ENCODE measurements around the gene CHCHD1.
A peak's percentile ranks its signal among the peaks of the same experiment; 100 is the strongest.
"Not testable (repeated sequence)": the region's sequence is repeated elsewhere in the genome, so short reads cannot be mapped to it uniquely, and the experiment has no call there.

The CHCHD1 gene

DNA sequence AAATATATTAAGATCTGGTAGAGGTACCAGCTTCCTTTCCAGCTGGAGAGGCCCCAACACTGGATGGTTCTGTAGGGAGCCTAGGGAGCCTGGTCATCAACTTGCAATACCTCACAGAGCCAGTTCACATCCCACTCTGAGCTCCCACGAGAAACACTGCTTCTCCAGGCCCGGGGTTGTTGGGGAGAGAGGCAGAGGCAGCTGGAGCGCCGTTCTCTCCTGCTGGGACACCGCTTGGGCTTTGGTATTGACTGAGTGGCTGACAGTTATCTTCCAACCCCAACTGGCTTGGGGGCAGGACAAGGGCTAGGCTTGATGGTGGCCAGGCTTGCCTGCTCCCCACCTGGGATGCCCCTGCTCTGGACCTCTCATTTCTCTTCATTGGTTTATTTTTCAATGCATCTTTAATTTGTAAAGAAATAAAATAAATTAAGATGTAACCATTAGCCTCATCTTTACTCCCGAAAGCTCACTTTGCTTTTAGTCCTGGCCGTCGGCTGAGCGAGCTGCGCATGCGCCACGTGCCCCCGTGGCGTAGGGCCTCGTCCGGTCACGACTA lies 10.0 kb upstream of the CHCHD1 start:
- DNase-seq: peak; percentile 71

DNA sequence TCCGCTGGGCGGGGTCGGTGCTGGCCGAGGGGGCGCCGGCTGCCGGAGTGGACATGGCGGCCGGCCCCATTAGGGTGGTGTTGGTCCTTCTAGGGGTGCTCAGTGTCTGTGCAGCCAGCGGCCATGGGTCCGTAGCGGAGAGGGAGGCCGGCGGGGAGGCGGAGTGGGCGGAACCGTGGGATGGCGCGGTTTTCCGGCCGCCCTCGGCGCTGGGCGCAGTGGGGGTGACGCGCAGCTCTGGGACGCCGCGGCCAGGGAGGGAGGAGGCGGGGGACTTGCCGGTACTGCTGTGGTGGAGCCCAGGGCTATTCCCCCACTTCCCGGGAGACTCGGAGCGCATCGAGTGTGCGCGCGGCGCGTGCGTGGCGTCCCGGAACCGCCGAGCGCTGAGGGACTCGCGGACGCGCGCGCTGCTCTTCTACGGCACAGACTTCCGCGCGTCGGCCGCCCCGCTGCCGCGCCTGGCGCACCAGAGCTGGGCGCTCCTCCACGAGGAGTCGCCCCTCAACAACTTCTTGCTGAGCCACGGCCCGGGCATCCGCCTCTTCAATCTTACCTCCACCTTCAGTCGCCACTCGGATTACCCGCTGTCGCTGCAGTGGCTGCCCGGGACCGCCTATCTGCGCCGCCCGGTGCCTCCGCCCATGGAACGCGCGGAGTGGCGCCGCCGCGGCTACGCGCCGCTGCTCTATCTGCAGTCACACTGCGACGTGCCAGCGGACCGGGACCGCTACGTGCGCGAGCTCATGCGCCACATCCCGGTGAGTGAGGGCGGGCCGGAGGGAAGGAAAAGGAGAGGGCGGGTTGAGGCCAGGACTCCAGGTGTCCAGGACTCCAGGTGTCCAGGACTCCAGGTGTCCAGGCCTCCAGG lies 9.3 kb upstream of the CHCHD1 start:
- DNase-seq: peak; percentile 70

DNA sequence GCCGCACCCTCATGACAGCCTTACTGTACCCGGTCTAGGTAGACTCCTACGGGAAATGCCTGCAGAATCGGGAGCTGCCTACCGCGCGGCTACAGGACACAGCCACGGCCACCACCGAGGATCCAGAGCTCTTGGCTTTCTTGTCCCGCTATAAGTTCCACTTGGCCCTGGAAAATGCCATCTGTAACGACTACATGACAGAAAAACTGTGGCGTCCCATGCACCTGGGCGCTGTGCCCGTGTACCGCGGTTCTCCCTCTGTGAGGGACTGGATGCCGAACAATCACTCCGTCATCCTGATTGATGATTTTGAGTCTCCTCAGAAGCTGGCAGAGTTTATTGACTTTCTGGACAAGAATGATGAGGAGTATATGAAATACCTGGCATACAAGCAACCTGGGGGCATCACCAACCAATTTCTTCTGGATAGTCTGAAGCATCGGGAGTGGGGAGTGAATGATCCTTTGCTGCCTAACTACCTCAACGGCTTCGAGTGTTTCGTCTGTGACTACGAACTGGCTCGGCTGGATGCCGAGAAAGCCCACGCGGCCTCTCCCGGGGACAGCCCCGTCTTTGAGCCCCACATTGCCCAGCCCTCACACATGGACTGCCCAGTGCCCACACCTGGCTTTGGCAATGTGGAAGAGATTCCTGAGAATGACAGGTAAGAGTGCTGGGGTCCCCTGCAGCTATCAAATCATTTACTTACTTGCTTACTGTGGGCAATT lies 8.5 kb upstream of the CHCHD1 start:
- DNase-seq: peak; percentile 44

DNA sequence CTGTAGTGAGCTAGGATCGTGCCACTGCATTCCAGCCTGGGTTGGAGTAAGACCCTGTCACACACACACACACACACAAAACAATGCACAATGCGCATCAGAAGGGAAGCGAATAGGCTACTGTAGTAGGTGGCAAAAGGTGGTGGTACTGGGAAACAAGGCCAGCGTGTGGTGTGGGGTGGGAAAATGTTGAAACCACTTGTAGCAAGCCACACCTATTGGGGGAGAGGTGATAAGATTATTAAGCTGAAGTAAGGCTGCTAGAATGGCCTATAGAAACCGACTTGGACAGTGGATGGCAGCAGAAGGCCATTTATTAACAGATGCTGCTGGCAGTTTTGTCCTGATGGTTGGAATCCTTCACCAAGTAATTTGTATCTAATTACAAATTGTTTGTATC lies 7.2 kb upstream of the CHCHD1 start:
- DNase-seq: peak; percentile 31

DNA sequence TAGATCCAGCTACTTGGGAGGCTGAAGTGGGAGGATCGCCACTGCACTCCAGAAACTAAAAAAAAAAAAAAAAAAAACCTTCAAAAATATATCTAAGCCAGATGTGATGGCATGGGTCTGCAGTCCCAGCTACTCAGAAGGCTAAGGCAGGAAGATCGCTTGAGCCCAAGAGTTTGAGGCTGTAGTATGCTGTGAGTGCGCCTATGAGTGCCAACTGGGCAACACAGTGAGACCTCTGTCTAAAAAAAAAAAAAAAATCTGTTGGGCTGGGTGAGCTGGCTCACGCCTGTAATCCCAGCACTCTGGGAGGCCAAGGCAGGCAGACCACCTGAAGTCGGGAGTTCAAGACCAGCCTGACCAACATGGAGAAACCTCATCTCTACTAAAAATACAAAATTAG lies 2.8 kb upstream of the CHCHD1 start:
- DNase-seq: no peak

DNA sequence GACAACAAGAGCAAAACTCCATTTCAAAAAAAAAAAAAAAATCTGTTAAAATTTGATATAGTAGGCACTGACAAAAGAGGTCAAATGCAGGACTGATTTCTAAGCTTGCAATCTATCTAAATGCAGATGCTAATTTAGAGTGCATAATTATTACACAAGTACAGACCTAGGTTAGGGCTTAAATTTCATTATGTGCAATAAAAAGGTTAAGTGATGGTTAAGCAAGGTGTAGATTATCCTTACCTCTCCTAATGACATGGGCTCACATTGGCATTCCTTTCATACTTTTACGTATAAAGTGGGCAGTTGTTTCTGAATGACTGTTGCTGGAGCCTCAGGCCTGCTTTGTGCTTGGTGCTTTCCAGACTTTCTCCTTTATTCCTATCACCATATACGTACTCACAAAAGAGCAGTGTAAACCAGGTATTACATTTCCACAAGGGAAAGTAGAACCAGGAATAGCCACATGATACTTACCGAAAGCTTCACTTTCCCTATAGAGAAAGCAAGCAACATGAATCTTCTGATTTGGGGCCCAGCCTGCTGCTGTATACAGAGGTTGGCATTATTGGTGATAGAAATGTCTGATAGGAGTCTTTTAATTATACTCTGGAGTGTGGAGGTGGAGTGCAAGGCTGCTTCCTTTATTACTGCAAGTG lies 2.2 kb upstream of the CHCHD1 start:
- no peak for DNase-seq

DNA sequence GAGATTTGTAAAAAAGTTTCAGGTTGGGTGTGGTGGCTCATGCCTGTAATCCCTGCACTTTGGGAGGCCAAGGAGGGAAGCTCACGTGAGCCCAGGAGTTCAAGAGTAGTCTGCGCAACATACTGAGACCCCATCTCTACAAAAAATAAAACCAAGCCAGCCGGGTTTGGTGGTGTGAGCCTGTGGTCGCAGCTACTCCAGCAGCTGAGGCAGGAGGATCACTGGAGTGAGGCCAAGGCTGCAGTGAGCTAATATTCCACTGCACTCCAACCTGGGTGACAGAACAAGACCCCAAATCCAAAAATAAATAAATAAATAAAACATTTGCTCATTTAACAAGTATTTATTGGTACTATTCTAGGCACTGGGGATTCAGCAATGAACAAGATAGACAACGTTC lies 1.5 kb upstream of the CHCHD1 start:
- DNase-seq: no peak

DNA sequence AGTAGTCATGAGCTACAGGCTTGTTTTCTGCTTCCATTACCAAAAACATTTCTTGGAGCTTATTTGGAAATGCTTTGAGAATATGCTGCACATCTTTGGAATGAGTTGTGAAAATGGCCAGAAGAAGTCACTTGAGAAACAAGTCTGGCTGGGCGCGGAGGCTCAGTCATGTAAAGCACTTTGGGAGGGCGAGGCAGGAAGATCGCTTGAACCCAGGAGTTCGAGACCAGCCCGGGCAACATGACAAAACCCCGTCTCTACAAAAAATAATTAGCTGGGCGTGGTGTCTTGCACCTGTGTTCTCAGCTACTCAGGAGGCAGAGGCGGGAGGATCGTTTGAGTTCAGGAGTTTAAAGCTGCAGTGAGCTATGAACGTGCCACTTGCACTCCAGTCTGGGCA lies 882 bp upstream of the CHCHD1 start:
- peak; percentile 43 for DNase-seq

DNA sequence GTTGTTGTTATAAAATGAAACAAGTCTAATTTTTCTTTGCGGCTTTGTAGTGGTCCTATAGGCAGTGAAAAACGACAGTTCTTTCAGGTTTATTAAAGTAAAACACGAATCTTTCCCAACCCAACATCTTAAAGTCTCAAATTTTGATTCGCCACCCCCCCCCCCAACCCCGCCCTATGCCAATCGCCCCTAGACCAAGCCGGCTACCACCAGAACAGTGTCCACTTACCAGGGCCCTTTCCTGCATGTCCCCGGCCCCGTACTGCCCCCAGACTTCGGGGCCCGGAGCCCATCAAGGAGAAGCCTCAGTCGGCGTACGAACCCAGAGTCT lies 335 bp upstream of the CHCHD1 start:
- DNase-seq: no peak

DNA sequence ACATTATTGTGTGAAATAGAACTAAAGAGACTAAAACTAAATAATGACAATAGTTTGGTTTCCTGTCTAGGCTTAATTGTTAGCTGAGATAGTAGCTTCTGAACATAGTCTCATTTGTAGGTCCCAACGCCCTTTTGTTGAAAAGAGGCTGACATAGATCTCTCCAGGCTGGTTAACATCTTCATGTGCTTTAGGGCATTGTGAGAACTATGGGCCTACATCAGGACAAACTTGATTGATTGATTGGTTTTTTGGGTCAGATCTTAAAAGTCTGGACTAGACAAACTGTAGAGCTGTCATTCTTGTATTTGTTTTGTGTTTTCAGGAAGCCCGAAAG lies 869 bp downstream of the CHCHD1 start:
- DNase-seq: no peak

DNA sequence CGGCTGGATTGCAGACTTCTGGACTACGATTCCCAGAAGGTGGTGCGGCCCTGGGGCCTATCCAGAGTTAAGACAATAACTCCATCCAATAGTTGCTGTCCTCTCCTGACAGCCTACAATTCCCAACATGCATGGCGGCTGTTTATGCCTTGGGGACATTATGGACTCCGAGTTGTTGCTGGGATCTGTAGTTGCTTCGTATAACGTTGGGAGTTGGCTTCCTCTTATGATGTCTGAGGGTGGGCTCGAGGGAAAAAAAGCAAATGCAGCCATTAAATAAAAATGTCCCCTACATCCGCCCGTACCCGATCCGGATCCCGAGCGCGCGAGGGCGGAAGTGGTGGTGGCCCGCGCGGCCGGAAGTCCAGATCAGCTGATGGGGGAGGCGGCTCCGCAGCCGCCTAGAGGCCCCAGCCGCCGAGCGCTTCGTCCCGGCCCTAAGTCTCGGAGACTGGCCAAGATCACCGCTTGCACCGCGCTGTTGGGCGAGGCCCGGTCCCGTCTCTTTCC lies 3.4 kb downstream of the CHCHD1 start, which contains the start of gene ZSWIM8:
TSS of gene ZSWIM8 (plus strand) at position 396 of the 510 bp plus-strand sequence. CDS start 273 bp downstream, outside the sequence.
- DNase-seq: peak; percentile 86

DNA sequence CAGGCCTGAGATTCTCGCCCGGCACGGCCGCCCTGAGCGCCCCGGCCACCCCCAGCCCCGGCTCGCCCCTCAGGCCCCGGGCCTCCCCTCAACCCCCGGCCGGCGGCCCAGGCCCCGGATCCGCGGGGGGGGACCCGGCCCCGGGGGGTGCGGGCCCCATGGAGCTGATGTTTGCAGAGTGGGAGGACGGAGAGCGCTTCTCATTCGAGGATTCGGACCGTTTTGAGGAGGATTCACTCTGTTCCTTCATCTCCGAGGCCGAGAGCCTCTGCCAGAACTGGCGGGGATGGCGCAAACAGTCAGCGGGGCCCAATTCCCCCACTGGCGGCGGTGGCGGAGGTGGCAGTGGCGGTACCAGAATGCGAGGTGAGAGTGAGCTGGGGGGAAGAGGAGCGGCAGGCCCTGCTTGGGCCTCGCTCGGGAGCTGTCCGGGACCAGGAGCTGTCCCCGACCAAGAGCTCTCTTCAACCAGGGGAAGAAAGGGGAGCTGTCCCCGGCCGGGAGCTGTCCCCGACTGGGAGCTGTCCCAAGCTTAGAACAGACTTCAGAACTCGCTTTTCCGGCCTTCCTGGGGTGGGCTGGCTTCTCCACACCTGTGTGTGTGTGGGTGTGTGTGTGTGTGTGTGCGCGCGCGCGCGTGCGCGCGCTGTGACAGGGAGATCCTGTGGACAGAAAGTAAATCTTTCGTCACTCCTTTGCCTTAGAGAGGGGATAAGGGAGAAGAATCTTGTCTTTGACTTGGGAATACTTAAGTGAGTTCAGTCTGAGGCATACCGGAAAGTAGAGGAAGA lies 4.1 kb downstream of the CHCHD1 start:
- no peak for DNase-seq

DNA sequence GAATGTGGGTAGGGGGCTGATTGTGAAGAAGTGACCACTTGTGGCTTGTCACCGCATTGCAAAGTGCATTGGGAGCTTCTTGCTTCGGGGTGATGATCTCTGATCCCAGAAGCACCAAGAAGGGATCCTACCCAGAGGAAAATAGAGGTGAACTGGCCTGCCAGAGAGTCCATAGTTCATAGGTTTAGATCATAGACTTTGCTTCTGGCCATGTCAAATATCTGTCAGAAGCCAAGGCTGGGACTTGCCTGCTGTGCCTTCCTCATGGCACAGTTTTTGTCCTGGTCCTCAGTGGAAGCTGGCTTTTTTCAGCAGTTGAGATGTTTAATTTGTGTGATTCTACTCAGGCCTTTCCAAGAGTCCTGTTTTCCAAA lies 4.7 kb downstream of the CHCHD1 start:
- DNase-seq: no peak

DNA sequence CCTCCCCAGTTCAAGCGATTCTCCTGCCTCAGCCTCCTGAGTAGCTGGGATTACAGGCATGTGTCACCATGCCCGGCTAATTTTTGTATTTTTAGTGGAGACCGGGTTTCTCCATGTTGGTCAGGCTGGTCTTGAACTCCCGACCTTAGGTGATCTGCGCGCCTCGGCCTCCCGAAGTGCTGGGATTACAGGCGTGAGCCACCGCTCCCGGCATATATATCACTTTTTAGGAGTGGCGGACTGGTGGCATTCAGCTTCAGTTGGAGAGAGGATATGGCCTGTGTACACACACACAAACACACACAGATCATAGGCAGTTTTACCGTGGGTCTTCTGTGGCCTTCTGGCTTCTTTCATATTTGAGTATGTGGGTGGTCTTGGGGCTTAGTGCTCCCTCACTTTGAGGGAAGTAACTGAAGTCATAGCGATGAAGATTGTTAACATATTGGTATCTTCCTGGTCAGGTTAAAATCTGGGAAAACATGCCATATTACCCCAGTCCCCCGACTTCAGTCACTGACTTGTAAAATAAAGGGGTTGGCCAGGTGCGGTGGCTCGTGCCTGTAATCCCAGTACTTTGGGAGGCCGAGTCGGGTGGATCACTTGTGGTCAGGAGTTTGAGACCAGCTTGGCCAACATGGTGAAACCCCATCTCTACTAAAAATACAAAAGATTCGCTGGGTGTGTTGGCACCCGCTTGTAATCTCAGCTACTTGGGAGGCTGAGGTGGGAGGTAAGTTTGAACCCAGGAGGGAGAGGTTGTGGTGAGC lies 5.4 kb downstream of the CHCHD1 start:
- DNase-seq: not testable (repeated sequence)

DNA sequence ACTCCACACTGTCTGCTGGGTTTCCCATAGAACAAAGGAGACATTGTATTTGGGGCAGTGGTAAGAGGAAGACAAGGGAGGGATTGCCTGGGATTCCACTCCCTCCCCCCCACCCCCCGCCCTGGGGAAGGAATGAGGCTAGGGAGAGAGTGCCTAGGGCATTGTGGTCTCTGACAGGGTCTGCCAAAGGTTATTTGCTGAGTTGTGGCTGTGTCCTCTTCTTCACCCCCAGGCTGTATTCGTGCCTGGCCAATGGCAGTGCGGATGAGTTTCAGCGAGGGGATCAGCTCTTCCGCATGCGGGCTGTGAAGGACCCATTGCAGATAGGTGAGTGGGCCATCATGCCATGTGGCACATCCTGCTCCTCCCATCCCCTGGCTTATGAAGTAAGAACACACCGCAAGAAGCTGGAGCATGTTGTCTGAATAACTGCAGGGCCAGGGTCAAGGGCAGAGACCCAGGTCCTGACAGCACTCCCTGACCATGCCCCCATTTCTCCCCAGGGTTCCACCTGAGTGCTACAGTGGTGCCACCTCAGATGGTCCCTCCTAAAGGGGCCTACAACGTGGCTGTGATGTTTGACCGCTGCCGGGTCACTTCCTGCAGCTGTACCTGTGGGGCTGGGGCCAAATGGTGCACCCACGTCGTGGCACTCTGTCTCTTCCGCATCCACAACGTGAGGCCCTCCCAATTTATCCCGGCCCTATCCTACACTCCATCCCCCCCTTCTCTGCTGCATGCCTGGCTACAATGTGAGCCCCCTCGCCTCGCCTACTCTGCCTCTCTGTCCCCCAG lies 7.2 kb downstream of the CHCHD1 start:
- no peak for DNase-seq

DNA sequence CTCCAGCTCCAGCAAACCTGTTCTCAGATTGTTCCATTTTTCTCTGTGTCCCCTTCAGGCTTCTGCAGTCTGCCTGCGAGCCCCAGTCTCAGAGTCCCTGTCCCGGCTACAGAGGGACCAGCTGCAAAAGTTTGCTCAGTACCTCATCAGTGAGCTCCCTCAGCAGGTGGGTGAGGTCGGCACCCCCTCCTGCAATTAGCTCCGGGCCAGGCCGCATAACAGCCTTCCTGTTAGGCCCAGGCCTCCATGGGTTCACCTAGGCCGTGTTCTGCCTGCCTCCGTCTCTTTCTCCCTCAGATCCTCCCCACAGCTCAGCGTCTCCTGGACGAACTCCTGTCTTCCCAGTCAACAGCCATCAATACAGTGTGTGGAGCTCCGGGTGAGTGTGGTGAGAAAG lies 7.8 kb downstream of the CHCHD1 start:
- DNase-seq: no peak

DNA sequence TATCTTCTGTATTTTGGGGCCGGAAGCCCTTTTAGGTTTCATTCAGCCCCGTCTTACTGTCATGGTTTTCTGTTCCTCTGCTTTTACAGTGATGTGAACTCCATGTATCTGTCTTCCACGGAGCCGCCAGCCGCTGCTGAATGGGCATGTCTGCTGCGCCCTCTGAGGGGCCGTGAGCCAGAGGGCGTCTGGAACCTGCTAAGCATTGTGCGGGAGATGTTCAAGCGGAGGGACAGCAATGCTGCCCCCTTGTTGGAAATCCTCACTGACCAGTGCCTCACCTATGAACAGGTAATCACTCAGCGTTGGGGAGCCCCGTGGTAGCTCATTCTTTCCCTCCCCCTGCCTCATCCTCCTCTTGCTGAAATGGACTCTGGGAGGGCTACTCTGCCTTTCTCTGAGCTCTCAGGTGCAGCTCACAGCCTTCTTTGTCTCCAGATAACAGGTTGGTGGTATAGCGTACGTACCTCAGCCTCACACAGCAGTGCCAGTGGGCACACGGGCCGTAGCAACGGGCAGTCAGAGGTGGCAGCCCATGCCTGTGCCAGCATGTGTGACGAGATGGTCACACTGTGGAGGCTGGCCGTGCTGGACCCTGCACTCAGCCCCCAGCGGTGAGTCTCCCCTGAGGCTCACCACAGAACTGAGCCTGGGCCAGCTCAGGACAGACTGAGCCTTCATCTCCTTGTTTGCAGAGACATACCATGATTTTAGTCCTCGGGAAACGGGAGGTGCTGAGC lies 9.2 kb downstream of the CHCHD1 start:
- DNase-seq: no peak

DNA sequence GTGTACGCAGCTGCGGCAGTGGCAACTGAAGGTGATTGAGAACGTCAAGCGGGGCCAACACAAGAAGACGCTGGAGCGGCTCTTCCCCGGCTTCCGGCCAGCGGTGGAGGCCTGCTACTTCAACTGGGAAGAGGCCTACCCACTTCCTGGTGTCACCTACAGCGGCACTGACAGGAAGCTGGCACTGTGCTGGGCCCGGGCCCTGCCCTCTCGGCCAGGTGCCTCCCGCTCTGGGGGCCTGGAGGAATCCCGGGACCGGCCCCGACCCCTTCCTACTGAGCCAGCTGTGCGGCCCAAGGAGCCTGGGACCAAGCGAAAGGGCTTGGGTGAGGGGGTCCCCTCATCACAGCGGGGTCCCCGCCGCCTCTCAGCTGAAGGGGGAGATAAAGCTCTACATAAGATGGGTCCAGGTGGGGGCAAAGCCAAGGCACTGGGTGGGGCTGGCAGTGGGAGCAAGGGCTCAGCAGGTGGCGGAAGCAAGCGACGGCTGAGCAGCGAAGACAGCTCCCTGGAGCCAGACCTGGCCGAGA lies 10.1 kb downstream of the CHCHD1 start:
- no peak for DNase-seq

DNA sequence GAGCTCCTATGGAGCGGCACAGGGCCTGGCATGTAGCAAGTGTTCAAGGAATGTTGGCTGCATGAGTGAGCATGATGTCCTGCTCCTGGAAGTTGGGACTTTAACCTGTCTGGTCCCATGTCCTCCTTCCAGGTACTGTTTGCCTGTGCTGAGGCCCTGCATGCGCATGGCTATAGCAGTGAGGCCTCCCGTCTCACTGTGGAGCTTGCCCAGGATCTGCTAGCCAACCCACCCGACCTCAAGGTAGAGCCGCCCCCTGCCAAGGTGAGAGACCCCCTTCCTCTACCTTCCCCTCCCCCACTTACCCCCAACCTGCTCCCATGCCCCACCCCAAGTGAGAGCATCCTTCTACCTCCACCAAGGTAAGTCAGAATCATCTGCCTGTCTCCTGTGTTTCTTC lies 11.6 kb downstream of the CHCHD1 start:
- DNase-seq: no peak

DNA sequence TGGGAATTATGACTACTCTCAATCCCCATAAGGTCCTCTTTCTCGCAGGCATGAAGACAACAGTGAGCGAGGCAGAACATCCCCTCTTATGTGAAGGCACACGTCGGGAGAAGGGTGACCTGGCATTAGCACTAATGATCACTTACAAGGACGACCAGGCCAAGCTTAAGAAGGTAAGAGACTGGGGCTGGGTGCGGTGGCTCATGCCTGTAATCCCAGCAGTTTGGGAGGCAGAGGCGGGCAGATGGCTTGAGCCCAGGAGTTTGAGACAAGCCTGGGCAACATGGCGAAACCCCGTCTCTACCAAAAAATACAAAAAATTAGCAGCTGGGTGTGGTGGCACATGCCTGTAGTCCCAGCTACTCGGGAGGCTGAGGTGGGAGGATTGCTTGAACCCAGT lies 13.6 kb downstream of the CHCHD1 start:
- not testable (repeated sequence) for DNase-seq
